IPS-20b (cell line): ENCODE measurements around the gene PDE6G.

Source experiments
- H3K27ac ChIP-seq: one replicate; pipeline ENCODE4 v1.5.1; 2013; ENCODE audit warnings: low read length
- H3K27me3 ChIP-seq: 2 replicates; pipeline ENCODE4 v1.6.1; 2013; ENCODE audit warnings: mild to moderate bottlenecking, low read length, inconsistent platforms; ENCODE audit not compliant: insufficient read depth
- H3K36me3 ChIP-seq: 2 replicates; pipeline ENCODE4 v1.6.1; 2013; ENCODE audit warnings: low read depth, mild to moderate bottlenecking, inconsistent platforms, low read length, moderate library complexity; ENCODE audit not compliant: insufficient read depth
- H3K4me1 ChIP-seq: 2 replicates; pipeline ENCODE4 v1.6.1; 2013; ENCODE audit warnings: mild to moderate bottlenecking, control low read depth, inconsistent platforms, low read length, moderate library complexity; ENCODE audit not compliant: insufficient read depth
- H3K4me3 ChIP-seq: 2 replicates; pipeline ENCODE4 v1.5.1; 2013; ENCODE audit warnings: mild to moderate bottlenecking, low read length, inconsistent platforms
- H3K9ac ChIP-seq: 2 replicates; pipeline ENCODE4 v1.6.1; 2013; ENCODE audit warnings: low read depth, mild to moderate bottlenecking, inconsistent platforms, low read length, moderate library complexity
- H3K9me3 ChIP-seq: 2 replicates; pipeline ENCODE4 v1.6.1; 2013; ENCODE audit warnings: mild to moderate bottlenecking, low read depth, low read length, inconsistent platforms; ENCODE audit not compliant: insufficient read depth

The PDE6G gene

GRCh38 chr17:81651692-81652091 is 4.7 kb downstream of the PDE6G start:
- Histone ChIP-seq H3K27ac (no peak overlapping the region), H3K4me1 (peaks cover 7% of the 10 kb centered on the region; the same call in 1 of the 2 replicates)

GRCh38 chr17:81650951-81651350 is 5.4 kb downstream of the PDE6G start:
- H3K27me3 ChIP-seq, result peaks cover 37% of the 10 kb centered on the region
- no peak overlapping the region for H3K27ac ChIP-seq
- H3K4me3 ChIP-seq, result no peak overlapping the region
- no peaks in the 10 kb centered on the region for H3K36me3 ChIP-seq
- no peak overlapping the region for H3K9ac ChIP-seq
- H3K9me3 ChIP-seq, result no peaks in the 10 kb centered on the region
- peaks cover 7% of the 10 kb centered on the region; the same call in 1 of the 2 replicates for H3K4me1 ChIP-seq

More at GRCh38 chr17:81651692-81652091, 4.7 kb downstream of the PDE6G start:
- H3K27me3 ChIP-seq, result peaks cover 36% of the 10 kb centered on the region
- no peak overlapping the region for H3K9ac ChIP-seq
- no peaks in the 10 kb centered on the region for H3K9me3 ChIP-seq
- H3K36me3 ChIP-seq, result no peaks in the 10 kb centered on the region
- no peak overlapping the region for H3K4me3 ChIP-seq

GRCh38 chr17:81648707-81649085 is 7.6 kb downstream of the PDE6G start:
- Histone ChIP-seq H3K27me3 (peaks cover 37% of the 10 kb centered on the region), H3K4me3 (peak overlapping the region; percentile 63; the same call in 1 of the 2 replicates), H3K9me3 (no peaks in the 10 kb centered on the region)

GRCh38 chr17:81648013-81648706 is 8.2 kb downstream of the PDE6G start:
- Histone ChIP-seq H3K36me3 (no peaks in the 10 kb centered on the region), H3K9me3 (no peaks in the 10 kb centered on the region), H3K27ac (no peak overlapping the region), H3K27me3 (peaks cover 37% of the 10 kb centered on the region), H3K4me3 (peak overlapping the region; percentile 63; the same call in 1 of the 2 replicates), H3K9ac (no peak overlapping the region), H3K4me1 (peaks cover 2% of the 10 kb centered on the region; the same call in 1 of the 2 replicates)

More at GRCh38 chr17:81648707-81649085, 7.6 kb downstream of the PDE6G start:
- H3K4me1 ChIP-seq, result peaks cover 7% of the 10 kb centered on the region; the same call in 1 of the 2 replicates
- H3K9ac ChIP-seq, result no peak overlapping the region
- H3K27ac ChIP-seq, result no peak overlapping the region
- no peaks in the 10 kb centered on the region for H3K36me3 ChIP-seq

- H3K27me3 ChIP-seq, result peaks cover 37% of the 10 kb centered on the region
- H3K27ac ChIP-seq, result no peak overlapping the region
- H3K36me3 ChIP-seq, result no peaks in the 10 kb centered on the region
- H3K4me1 ChIP-seq, result no peaks in the 10 kb centered on the region
- no peak overlapping the region for H3K9ac ChIP-seq
- H3K9me3 ChIP-seq, result no peaks in the 10 kb centered on the region
- peak overlapping the region; percentile 47 for H3K4me3 ChIP-seq
Observed at GRCh38 chr17:81647640-81648012, 8.7 kb downstream of the PDE6G start.

DNA sequence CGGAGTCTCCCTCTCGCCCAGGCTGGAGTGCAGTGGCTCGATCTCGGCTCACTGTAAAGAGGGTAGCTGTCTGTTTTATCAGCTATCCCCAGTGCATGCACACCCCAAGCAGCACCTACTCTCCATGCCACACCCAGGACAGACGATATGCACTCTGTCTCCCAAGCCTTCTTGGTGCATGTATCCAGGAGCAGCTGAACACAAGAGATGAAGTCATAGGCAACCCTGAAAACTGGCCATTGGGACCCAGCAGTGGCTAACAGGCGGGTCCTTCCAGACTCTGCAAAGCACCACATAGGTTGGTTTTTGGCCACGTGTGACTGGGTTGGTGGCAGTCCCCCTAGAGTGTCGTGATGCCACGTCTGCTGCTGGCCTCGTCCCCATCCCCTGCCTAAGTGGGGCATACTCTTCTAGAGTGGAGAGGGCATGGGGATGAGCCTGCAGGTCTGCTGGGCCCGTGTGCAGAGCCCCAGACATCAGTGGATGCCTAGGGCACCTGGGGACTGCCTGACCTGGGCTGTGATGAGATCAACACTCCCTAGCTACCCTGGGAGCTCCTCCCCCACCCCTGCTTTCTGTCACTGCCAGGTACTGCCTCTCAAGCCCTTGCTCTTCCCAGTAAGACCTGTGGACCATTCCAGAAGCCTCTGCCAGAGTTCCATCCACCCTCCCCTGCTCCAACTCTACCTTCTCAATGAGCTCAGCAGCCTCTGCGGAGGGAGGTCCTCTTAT is 9.3 kb downstream of the PDE6G start:
- H3K4me3 ChIP-seq, result no peak overlapping the region

DNA sequence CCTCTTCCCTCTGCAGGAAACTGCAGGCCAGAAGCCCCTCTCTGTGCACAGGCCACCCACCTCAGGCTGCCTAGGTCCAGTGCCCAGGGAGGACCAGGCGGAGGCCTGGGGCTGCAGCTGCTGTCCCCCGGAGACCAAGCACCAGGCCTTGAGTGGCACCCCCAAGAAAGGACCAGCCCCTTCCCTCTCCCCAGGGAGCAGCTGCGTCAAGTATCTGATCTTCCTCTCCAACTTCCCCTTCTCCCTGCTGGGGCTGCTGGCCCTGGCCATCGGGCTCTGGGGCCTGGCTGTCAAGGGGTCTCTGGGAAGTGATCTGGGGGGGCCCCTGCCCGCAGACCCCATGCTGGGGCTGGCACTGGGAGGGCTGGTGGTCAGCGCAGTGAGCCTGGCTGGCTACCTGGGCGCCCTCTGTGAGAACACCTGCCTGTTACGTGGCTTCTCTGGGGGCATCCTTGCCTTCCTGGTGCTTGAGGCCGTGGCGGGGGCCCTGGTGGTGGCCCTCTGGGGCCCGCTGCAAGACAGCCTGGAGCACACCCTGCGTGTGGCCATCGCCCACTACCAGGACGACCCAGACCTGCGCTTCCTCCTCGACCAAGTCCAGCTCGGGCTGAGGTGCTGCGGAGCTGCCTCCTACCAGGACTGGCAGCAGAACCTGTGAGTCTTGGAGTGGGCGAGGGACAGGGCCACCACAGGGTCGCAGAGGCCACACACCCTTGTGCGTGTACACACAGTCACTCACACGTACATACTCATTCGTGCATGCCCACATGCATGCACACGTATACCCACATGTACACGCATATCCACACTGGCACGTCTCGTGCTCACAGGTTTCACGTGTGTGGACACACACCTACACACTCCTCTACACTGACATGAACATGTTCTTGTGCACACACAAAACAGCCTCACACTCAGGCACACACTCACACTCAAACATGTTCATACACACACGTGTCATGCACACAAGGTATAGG is 11.1 kb downstream of the PDE6G start:
- Histone ChIP-seq H3K9me3 (no peaks in the 10 kb centered on the region), H3K4me1 (no peaks in the 10 kb centered on the region), H3K4me3 (no peak overlapping the region), H3K27me3 (peaks cover 37% of the 10 kb centered on the region), H3K27ac (no peak overlapping the region), H3K36me3 (no peaks in the 10 kb centered on the region), H3K9ac (no peak overlapping the region)

More for the DNA sequence above, 9.3 kb downstream of the PDE6G start:
- no peak overlapping the region for H3K9ac ChIP-seq
- no peaks in the 10 kb centered on the region for H3K4me1 ChIP-seq
- H3K36me3 ChIP-seq, result no peaks in the 10 kb centered on the region
- peaks cover 37% of the 10 kb centered on the region for H3K27me3 ChIP-seq
- no peak overlapping the region for H3K27ac ChIP-seq
- no peaks in the 10 kb centered on the region for H3K9me3 ChIP-seq

DNA sequence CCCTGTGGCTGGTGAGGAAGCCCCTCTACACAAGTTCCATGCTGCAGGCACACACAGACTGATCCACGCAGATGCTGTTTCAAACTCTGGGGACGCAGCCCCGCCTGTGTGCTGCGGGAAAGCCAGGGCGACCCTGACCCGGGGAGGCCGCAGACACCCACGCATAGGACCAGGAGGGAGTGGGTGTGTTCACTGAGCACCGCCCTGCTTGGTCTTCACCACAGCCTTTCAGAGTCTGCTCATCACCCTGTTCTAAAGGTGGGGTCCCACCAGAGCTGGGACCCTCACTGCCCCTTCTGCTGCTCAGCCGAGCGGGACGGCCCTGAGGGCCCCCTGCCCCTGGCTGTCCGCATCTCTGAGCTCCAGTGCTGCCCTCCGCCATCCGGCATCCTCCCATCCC is 11.8 kb downstream of the PDE6G start:
- Histone ChIP-seq H3K4me1 (no peaks in the 10 kb centered on the region), H3K9me3 (no peaks in the 10 kb centered on the region), H3K27ac (no peak overlapping the region), H3K9ac (no peak overlapping the region), H3K27me3 (peaks cover 29% of the 10 kb centered on the region), H3K4me3 (no peak overlapping the region), H3K36me3 (no peaks in the 10 kb centered on the region)

DNA sequence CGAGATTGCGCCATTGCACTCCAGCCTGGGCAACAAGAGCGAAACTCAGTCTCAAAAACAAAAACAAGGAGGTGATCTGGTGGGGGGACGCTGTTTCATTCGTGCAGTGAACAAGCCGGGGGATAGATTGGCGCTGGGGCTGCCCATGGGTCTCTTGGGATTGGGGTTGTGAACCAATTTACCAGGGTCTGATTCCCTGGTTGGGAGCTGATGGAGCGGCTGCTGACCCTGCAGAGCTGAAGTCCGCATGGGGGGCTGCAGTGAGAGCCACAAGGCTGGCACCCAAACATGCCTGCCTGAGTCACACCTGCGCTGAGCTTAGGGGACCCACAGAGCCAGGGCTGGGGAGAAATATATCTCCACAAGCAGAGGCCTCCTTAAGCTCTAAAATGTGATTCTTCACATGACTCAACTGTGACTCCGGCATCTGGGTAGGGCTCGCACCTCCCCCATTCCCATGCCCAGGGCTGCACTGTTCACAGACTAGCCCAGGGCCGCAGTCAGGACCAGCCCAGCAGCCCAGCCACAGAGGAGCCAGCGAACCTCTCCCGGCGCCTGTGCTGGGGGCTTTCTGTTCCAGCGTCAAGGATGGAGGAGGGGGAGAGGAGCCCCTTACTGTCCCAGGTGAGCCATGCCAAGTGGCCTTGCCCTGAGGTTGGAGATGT is 14.4 kb downstream of the PDE6G start:
- Histone ChIP-seq H3K27me3 (peaks cover 4% of the 10 kb centered on the region), H3K27ac (no peak overlapping the region), H3K4me1 (no peaks in the 10 kb centered on the region), H3K36me3 (no peaks in the 10 kb centered on the region), H3K4me3 (no peak overlapping the region), H3K9ac (no peak overlapping the region), H3K9me3 (no peaks in the 10 kb centered on the region)

GRCh38 chr17:81640011-81640410 is 16.3 kb downstream of the PDE6G start:
- no peak overlapping the region for H3K9ac ChIP-seq
- no peak overlapping the region for H3K4me3 ChIP-seq
- H3K4me1 ChIP-seq, result no peaks in the 10 kb centered on the region
- H3K9me3 ChIP-seq, result no peaks in the 10 kb centered on the region
- H3K36me3 ChIP-seq, result no peaks in the 10 kb centered on the region
- no peaks in the 10 kb centered on the region for H3K27me3 ChIP-seq
- no peak overlapping the region for H3K27ac ChIP-seq

DNA sequence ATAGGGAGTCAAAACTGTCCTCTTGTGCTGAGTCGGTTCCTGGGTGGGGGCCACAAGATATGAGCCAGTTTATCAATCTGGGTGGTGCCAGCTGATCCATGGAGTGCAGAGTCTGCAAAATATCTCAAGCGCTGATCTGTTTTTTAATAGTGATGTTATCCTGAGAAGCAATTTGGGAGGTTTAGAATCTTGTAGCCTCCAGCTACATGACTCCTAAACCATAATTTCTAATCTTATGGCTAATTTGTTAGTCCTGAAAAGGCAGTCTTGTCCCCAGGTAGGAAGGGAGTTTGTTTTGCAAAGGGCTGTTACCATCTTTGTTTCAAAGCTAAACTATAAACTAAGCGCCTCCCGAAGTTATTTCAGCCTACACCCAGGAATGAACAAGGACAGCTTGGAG is 17.7 kb downstream of the PDE6G start:
- no peak overlapping the region for H3K27ac ChIP-seq

More for the DNA sequence above, 17.7 kb downstream of the PDE6G start:
- H3K9me3 ChIP-seq, result no peaks in the 10 kb centered on the region
- H3K9ac ChIP-seq, result no peak overlapping the region
- H3K4me3 ChIP-seq, result no peak overlapping the region
- no peaks in the 10 kb centered on the region for H3K4me1 ChIP-seq
- H3K36me3 ChIP-seq, result no peaks in the 10 kb centered on the region
- no peaks in the 10 kb centered on the region for H3K27me3 ChIP-seq
